Measurements from ENCODE around the gene PHLDA3.

- TF ChIP-seq KDM5A (IDR thresholded peaks at IDR 0.05) (no peak), ZFP36 (IDR thresholded peaks at IDR 0.05; ENCODE audit: borderline replicate concordance, partially characterized antibody) (no peak), CTCF (IDR thresholded peaks at IDR 0.05) (no peak), MAFK (IDR thresholded peaks at IDR 0.05; ENCODE audit: partially characterized antibody) (no peak), JUN (IDR thresholded peaks at IDR 0.05) (no peak), RCOR1 (IDR thresholded peaks at IDR 0.05; ENCODE audit: low read depth, low read length) (no peak), POLR2A (IDR thresholded peaks at IDR 0.05; ENCODE audit: low read length) (no peak), SREBF2 (IDR thresholded peaks at IDR 0.05) (no peak), RNF2 (IDR thresholded peaks at IDR 0.05; ENCODE audit: borderline replicate concordance, low read depth) (no peak), CHD2 (IDR thresholded peaks at IDR 0.05; ENCODE audit: low read length, partially characterized antibody) (no peak), POLR2AphosphoS2 (conservative IDR thresholded peaks at IDR 0.05; ENCODE audit: low read length) (no peak)
Observed at GRCh38 chr1:201419256-201419655, 49.7 kb downstream of the PHLDA3 start.

Measured in A549 (cell line).